Adrenal gland (tissue), 12 donors: ENCODE results near the gene MYOC. TPM values are rescaled to one million over a fixed set of nuclear protein-coding genes. Genes with fewer than 3 reads are reported as not detected.
"Not testable (repeated sequence)": the region's sequence is repeated elsewhere in the genome, so short reads cannot be mapped to it uniquely, and the experiment has no call there.

ENCODE experiments used
- DNase-seq, 7 donors: peaks; one replicate each; pipeline ENCODE4 v3.0.0-alpha.2; 2019 to 2020
- H3K27ac ChIP-seq, 5 donors: fragments of 200-600 bp; sonication (generic) in 4 of 5; 1 replicate in 3 of 5; 2 replicates in 2 of 5; pipeline versions ENCODE4 v1.5.1 to v1.8.0; 2016 to 2020; ENCODE audit warnings: mild to moderate bottlenecking in 1 of 5
- H3K27me3 ChIP-seq: fragments of 200-600 bp; 2 replicates; pipeline ENCODE4 v1.8.0; 2021
- H3K36me3 ChIP-seq, 2 donors: fragments of 200-600 bp; replicated peaks in 1 of 2; 1 replicate in 1 of 2; 2 replicates in 1 of 2; pipeline versions ENCODE4 v1.5.1 to v1.8.0; 2018 to 2022
- H3K4me1 ChIP-seq, 2 donors: fragments of 200-600 bp; replicated peaks in 1 of 2; 1 replicate in 1 of 2; 2 replicates in 1 of 2; pipeline versions ENCODE4 v1.5.1 to v1.8.0; 2018 to 2021
- H3K4me3 ChIP-seq, 4 donors: fragments of 200-600 bp; sonication (generic) in 3 of 4; one replicate each; pipeline ENCODE4 v1.5.1; 2016 to 2018
- H3K9me3 ChIP-seq, 3 donors: fragments of 200-600 bp; sonication (generic) in 1 of 3; replicated peaks in 1 of 3; 1 replicate in 2 of 3; 2 replicates in 1 of 3; pipeline versions ENCODE4 v1.5.1 to v1.8.0; 2016 to 2021
- CTCF ChIP-seq, 6 experiments: fragments of 450-650 bp in 4 of 6; fragments of 200-600 bp in 2 of 6; sonication (generic) in 1 of 6; IDR thresholded peaks; 1 replicate in 5 of 6; 2 replicates in 1 of 6; pipeline versions ENCODE4 v1.5.1 to v1.8.0; 2016 to 2021; ENCODE audit warnings: antibody characterized with exemption in 6 of 6, mild to moderate bottlenecking in 2 of 6, moderate library complexity in 1 of 6
- POLR2A ChIP-seq, 2 donors: fragments of 450-650 bp; IDR thresholded peaks; one replicate each; pipeline ENCODE4 v1.6.1; 2017; ENCODE audit warnings: antibody characterized with exemption in 2 of 2, mild to moderate bottlenecking in 2 of 2, moderate library complexity in 1 of 2
- WGBS, 4 donors: extraction: QIAGEN DNeasy Blood & Tissue Kit in 2 of 4; methylation state at CpG; one replicate each; pipeline versions ENCODE4 v1.1.5 to v1.1.7; 2013 to 2017; 5-methylcytosine and 5-hydroxymethylcytosine counted together
- intact Hi-C, 2 donors: fragments of 100-400 bp; cut with DNase I; formaldehyde crosslinking; loops; one replicate each; pipeline versions ENCODE4 v1.14.1 to v1.15.0; 2022 to 2023
- polyA plus RNA-seq, 3 donors: library from polyadenylated mRNA; stranded (reverse); fragments of 200-250 nt in 2 of 3; fragments of 350-450 nt in 1 of 3; fragmentation: Illumina TruSeq in 1 of 3; extraction: RNeasy Lipid Tissue Mini Kit (QIAGEN cat#74804) in 1 of 3; gene quantifications; one replicate each; pipeline ENCODE4 v1.2.3, GENCODE V29; 2013 to 2014
- total RNA-seq, 9 donors: library from RNA; depleted of rRNA in 4 of 9; stranded (reverse); fragments of >200 nt in 4 of 9; fragments of 120-200 nt in 1 of 9; fragmentation: NEBNext Ultra II Directional in 1 of 9; extraction: Animal tissue kit (Norgen Biotek cat#: 25700) in 1 of 9; gene quantifications; one replicate each; pipeline versions ENCODE4 v1.1.0 to v1.2.4, GENCODE V29; 2013 to 2023
- donor health status: healthy with polysubstance abuse.
- donor health status: Bipolar disorder and iron deficiency.
- donor health status: DM: yes; HTN: yes; CAD: no.
- donor health status: DM: no; HTN: no; CAD: no.
- donor health status: DM: no; HTN: no; CAD: no.
- donor health status: DM: yes; HTN: yes; CAD: no.

The MYOC gene
- total and polyA plus RNA-seq, 12 donors = 0.06 to 2.1 (median 1.3) TPM; not detected in 2

- TF ChIP-seq POLR2A (IDR thresholded peaks at IDR 0.05) (no peak), CTCF (IDR thresholded peaks at IDR 0.05) (no peak)
- Histone ChIP-seq H3K36me3 (no peaks in the 10 kb centered on the region), H3K4me1 (no peaks in the 10 kb centered on the region), H3K9me3 (no peaks in the 10 kb centered on the region), H3K27ac (no peak overlapping the region), H3K4me3 (no peak overlapping the region), H3K27me3 (no peaks in the 10 kb centered on the region)
- intact Hi-C loops = no loop called here
- no peak for DNase-seq
- 86 to 92% (median 91%) methylated on average over 1 of the region's 1 CpG for WGBS, 4 donors
These were observed 39.2 kb downstream of the MYOC start for GRCh38 chr1:171613282-171613681.

GRCh38 chr1:171611306-171611705 is 41.2 kb downstream of the MYOC start:
- no peak overlapping the region for H3K4me3 ChIP-seq
- 76 to 90% (median 87%) methylated on average over 2 of the region's 2 CpGs for WGBS, 4 donors
- H3K27me3 ChIP-seq = no peaks in the 10 kb centered on the region
- TF ChIP-seq CTCF (IDR thresholded peaks at IDR 0.05) (no peak), POLR2A (IDR thresholded peaks at IDR 0.05) (no peak)
- no peak for DNase-seq
- H3K27ac ChIP-seq = no peak overlapping the region
- no peaks in the 10 kb centered on the region for H3K4me1 ChIP-seq
- H3K9me3 ChIP-seq = no peaks in the 10 kb centered on the region
- intact Hi-C loops = no loop called here
- no peaks in the 10 kb centered on the region for H3K36me3 ChIP-seq

GRCh38 chr1:171610385-171610784 is 42.1 kb downstream of the MYOC start:
- Histone ChIP-seq H3K27ac (no peak overlapping the region), H3K4me1 (no peaks in the 10 kb centered on the region), H3K9me3 (no peaks in the 10 kb centered on the region), H3K36me3 (no peaks in the 10 kb centered on the region), H3K27me3 (no peaks in the 10 kb centered on the region), H3K4me3 (no peak overlapping the region)
- DNase-seq = no peak
- TF ChIP-seq POLR2A (IDR thresholded peaks at IDR 0.05) = no peak
- TF ChIP-seq CTCF (IDR thresholded peaks at IDR 0.05) = no peak
- 65 to 92% (median 82%) methylated on average over 2 of the region's 2 CpGs for WGBS, 4 donors
- intact Hi-C loops = no loop called here

- H3K4me1 ChIP-seq = no peaks in the 10 kb centered on the region
- no peak overlapping the region for H3K4me3 ChIP-seq
- no peak for DNase-seq
- no peak overlapping the region for H3K27ac ChIP-seq
- whole genome bisulfite sequencing, 4 donors = 76 to 82% (median 81%) methylated on average over 10 of the region's 10 CpGs
- no peaks in the 10 kb centered on the region for H3K9me3 ChIP-seq
- intact Hi-C loops = no loop called here
- TF ChIP-seq POLR2A (IDR thresholded peaks at IDR 0.05) (no peak), CTCF (IDR thresholded peaks at IDR 0.05) (no peak)
- no peaks in the 10 kb centered on the region for H3K36me3 ChIP-seq
- no peaks in the 10 kb centered on the region for H3K27me3 ChIP-seq
These were observed 46.0 kb downstream of the MYOC start for GRCh38 chr1:171606402-171606941.

- H3K9me3 ChIP-seq, H3K36me3 ChIP-seq, DNase-seq, H3K27ac ChIP-seq, intact Hi-C loops, H3K4me3 ChIP-seq, H3K27me3 ChIP-seq, H3K4me1 ChIP-seq: not testable (repeated sequence)
- WGBS, 4 donors = 78 to 94% (median 83%) methylated on average over 3 to 6 of the region's 6 CpGs
These were observed 49.4 kb downstream of the MYOC start for GRCh38 chr1:171603042-171603441.
